WTC11 (cell line): ENCODE results near the gene HOXD13. TPM values are rescaled to one million over a fixed set of nuclear protein-coding genes. Genes with fewer than 3 reads are reported as not detected.

ENCODE experiments used
- ATAC-seq: fragments of 200-7000 bp; cut with Tn5 transposase; 2 replicates; pipeline ENCODE4 v1.10.0; 2021; ENCODE audit warnings: mild to moderate bottlenecking, moderate library complexity
- CTCF ChIA-PET: fragments of 300-600 bp; sonication (Branson Sonifier 250); formaldehyde crosslinking; loops from one replicate; lab custom pipeline; 2021; ENCODE audit warnings: antibody characterized with exemption; lab: Charles Lee
- POLR2A ChIA-PET: fragments of 350-600 bp; sonication (Branson Sonifier 250); formaldehyde crosslinking; loops from one replicate; lab custom pipeline; 2021; ENCODE audit warnings: antibody characterized with exemption; lab: Charles Lee
- DNase-seq: peaks from one replicate; pipeline ENCODE4 v3.0.0; 2021; ENCODE audit warnings: low spot score
- H3K27ac Mint-ChIP-seq: 2 replicates; pipeline ENCODE4 v1.8.0; 2021; ENCODE audit warnings: mixed read lengths
- H3K27me3 Mint-ChIP-seq: 2 replicates; pipeline ENCODE4 v1.8.0; 2021; ENCODE audit warnings: low read depth, mild to moderate bottlenecking, moderate library complexity, mixed read lengths
- H3K36me3 Mint-ChIP-seq: 2 replicates; pipeline ENCODE4 v1.8.0; 2021; ENCODE audit warnings: mixed read lengths
- H3K4me1 Mint-ChIP-seq: 2 replicates; pipeline ENCODE4 v1.8.0; 2022; ENCODE audit warnings: mixed read lengths
- H3K4me3 Mint-ChIP-seq: 2 replicates; pipeline ENCODE4 v1.8.0; 2021; ENCODE audit warnings: mild to moderate bottlenecking, moderate library complexity, mixed read lengths
- H3K9me3 Mint-ChIP-seq: 2 replicates; pipeline ENCODE4 v1.8.0; 2021; ENCODE audit warnings: mixed read lengths
- AR ChIP-seq: fragments of 250-450 bp; sonication (Bioruptor Pico); IDR thresholded peaks from 2 replicates; pipeline ENCODE4 v1.9.0; 2021; ENCODE audit warnings: mild to moderate bottlenecking
- ATF1 ChIP-seq: sonication (generic); formaldehyde crosslinking; IDR thresholded peaks from 2 replicates; pipeline ENCODE4 v1.8.1; 2023; ENCODE audit warnings: mild to moderate bottlenecking, moderate library complexity, missing genetic modification reagents
- E2F4 ChIP-seq: sonication (generic); formaldehyde crosslinking; IDR thresholded peaks from 2 replicates; pipeline ENCODE4 v1.8.1; 2022; ENCODE audit warnings: low read depth, mild to moderate bottlenecking, moderate library complexity, missing genetic modification reagents, borderline replicate concordance
- ETV6 ChIP-seq: sonication (generic); formaldehyde crosslinking; IDR thresholded peaks from 2 replicates; pipeline ENCODE4 v1.8.1; 2022; ENCODE audit warnings: mild to moderate bottlenecking, missing genetic modification reagents
- HMGXB4 ChIP-seq: sonication (generic); formaldehyde crosslinking; IDR thresholded peaks from 2 replicates; pipeline ENCODE4 v1.8.1; 2023; ENCODE audit warnings: mild to moderate bottlenecking, moderate library complexity, missing genetic modification reagents
- JAZF1 ChIP-seq: fragments of 250-450 bp; sonication (Bioruptor Pico); IDR thresholded peaks from 2 replicates; pipeline ENCODE4 v1.9.0; 2021; ENCODE audit warnings: moderate library complexity, mild to moderate bottlenecking, inconsistent platforms
- MLX ChIP-seq: sonication (generic); formaldehyde crosslinking; IDR thresholded peaks from 2 replicates; pipeline ENCODE4 v1.8.1; 2023; ENCODE audit warnings: mild to moderate bottlenecking, missing genetic modification reagents, moderate library complexity
- MYBL2 ChIP-seq: sonication (generic); formaldehyde crosslinking; IDR thresholded peaks from 2 replicates; pipeline ENCODE4 v1.8.1; 2023; ENCODE audit warnings: mild to moderate bottlenecking, moderate library complexity, missing genetic modification reagents
- PRDM15 ChIP-seq: sonication (generic); formaldehyde crosslinking; IDR thresholded peaks from 2 replicates; pipeline ENCODE4 v1.8.0; 2022; ENCODE audit warnings: missing genetic modification reagents
- PRRX2 ChIP-seq: fragments of 250-450 bp; sonication (Bioruptor Pico); IDR thresholded peaks from 2 replicates; pipeline ENCODE4 v1.8.0; 2021; ENCODE audit warnings: mild to moderate bottlenecking
- RELA ChIP-seq: sonication (generic); formaldehyde crosslinking; IDR thresholded peaks from 2 replicates; pipeline ENCODE4 v1.8.1; 2022; ENCODE audit warnings: missing genetic modification reagents, mild to moderate bottlenecking, borderline replicate concordance
- SMAD3 ChIP-seq: sonication (generic); formaldehyde crosslinking; IDR thresholded peaks from 2 replicates; pipeline ENCODE4 v1.8.0; 2022; ENCODE audit warnings: missing genetic modification reagents, mild to moderate bottlenecking, borderline replicate concordance
- SOX15 ChIP-seq: fragments of 250-450 bp; sonication (Bioruptor Pico); IDR thresholded peaks from 2 replicates; pipeline ENCODE4 v1.9.0; 2021; ENCODE audit warnings: mild to moderate bottlenecking
- TEAD1 ChIP-seq: sonication (generic); formaldehyde crosslinking; IDR thresholded peaks from 2 replicates; pipeline ENCODE4 v1.8.0; 2022; ENCODE audit warnings: mild to moderate bottlenecking, missing genetic modification reagents
- TEAD4 ChIP-seq: sonication (generic); formaldehyde crosslinking; IDR thresholded peaks from 2 replicates; pipeline ENCODE4 v1.8.0; 2022; ENCODE audit warnings: mild to moderate bottlenecking, missing genetic modification reagents
- USF1 ChIP-seq: sonication (generic); formaldehyde crosslinking; IDR thresholded peaks from 2 replicates; pipeline ENCODE4 v1.8.0; 2022; ENCODE audit warnings: mild to moderate bottlenecking, missing genetic modification reagents
- USF2 ChIP-seq: sonication (generic); formaldehyde crosslinking; IDR thresholded peaks from 2 replicates; pipeline ENCODE4 v1.8.1; 2023; ENCODE audit warnings: mild to moderate bottlenecking, missing genetic modification reagents, moderate library complexity
- ZNF219 ChIP-seq: sonication (generic); formaldehyde crosslinking; IDR thresholded peaks from 2 replicates; pipeline ENCODE4 v1.8.0; 2023; ENCODE audit warnings: missing genetic modification reagents, mild to moderate bottlenecking, borderline replicate concordance
- ZNF317 ChIP-seq: sonication (generic); formaldehyde crosslinking; IDR thresholded peaks from 2 replicates; pipeline ENCODE4 v1.8.1; 2023; ENCODE audit warnings: low read depth, mild to moderate bottlenecking, moderate library complexity, missing genetic modification reagents, borderline replicate concordance
- total RNA-seq: library from RNA; stranded (reverse); gene quantifications from 3 replicates; pipeline ENCODE4 v1.2.3, GENCODE V29; 2021

Gene HOXD13
- total RNA-seq, 1 experiment from 2014 or later: not detected

- POLR2A ChIA-PET: no interaction called here
- Mint-ChIP-seq H3K4me1 (peaks cover 73% of the 10 kb centered on the region), H3K27me3 (peaks cover 96% of the 10 kb centered on the region), H3K9me3 (no peaks in the 10 kb centered on the region), H3K4me3 (peak overlapping the region; percentile 65), H3K36me3 (peaks cover 2% of the 10 kb centered on the region; the same call in 1 of the 2 replicates), H3K27ac (peak overlapping the region; percentile 37; the same call in 1 of the 2 replicates)
- CTCF ChIA-PET: interaction anchor here (1.0 to 4.2 kb wide), 25 partner anchors 8 to 1397 kb away, joined by 3 to 56 read pairs (median 6); partner anchors contain the start of genes HOXD11 and LNPK
- TF ChIP-seq HMGXB4 (CRISPR knock-in tag): no peak
- no peak for TF ChIP-seq JAZF1 (CRISPR knock-in tag)
- no peak for TF ChIP-seq ZNF219
- TF ChIP-seq SOX15 (CRISPR knock-in tag): no peak
- TF ChIP-seq PRRX2 (CRISPR knock-in tag): no peak
- no peak for TF ChIP-seq E2F4
- TF ChIP-seq RELA (CRISPR knock-in tag): no peak
- no peak for TF ChIP-seq TEAD1 (CRISPR knock-in tag)
- no peak for TF ChIP-seq USF2 (CRISPR knock-in tag)
- TF ChIP-seq USF1: no peak
- TF ChIP-seq MYBL2: no peak
- TF ChIP-seq AR: no peak
- no peak for TF ChIP-seq TEAD4
- no peak for TF ChIP-seq MLX (CRISPR knock-in tag)
- TF ChIP-seq ETV6 (CRISPR knock-in tag): no peak
- TF ChIP-seq SMAD3: no peak
- no peak for TF ChIP-seq ATF1 (CRISPR knock-in tag)
- no peak for TF ChIP-seq PRDM15 (CRISPR knock-in tag)
- no peak for TF ChIP-seq ZNF317 (CRISPR knock-in tag)
- DNase-seq (no peak), ATAC-seq (no peak)
Observed at GRCh38 chr2:176096243-176096985, 3.9 kb downstream of the HOXD13 start.
